Breast epithelium (tissue), 4 donors: Measurements from ENCODE around the gene IAH1. TPM values are rescaled to one million over a fixed set of nuclear protein-coding genes. Genes with fewer than 3 reads are reported as not detected.

ENCODE experiments used
- DNase-seq, 2 donors: peaks; one replicate each; pipeline ENCODE4 v3.0.0-alpha.2; 2019; ENCODE audit warnings: low spot score in 2 of 2
- H3K27ac ChIP-seq, 2 donors: fragments of 200-600 bp; sonication (generic) in 1 of 2; one replicate each; pipeline ENCODE4 v1.5.1; 2016 to 2019; ENCODE audit warnings: mild to moderate bottlenecking in 1 of 2
- H3K27me3 ChIP-seq, 2 donors: fragments of 200-600 bp; sonication (generic) in 1 of 2; one replicate each; pipeline versions ENCODE4 v1.5.1 to v1.6.0; 2017 to 2019; ENCODE audit warnings: control low read depth in 1 of 2, mild to moderate bottlenecking in 1 of 2
- H3K36me3 ChIP-seq: fragments of 200-600 bp; one replicate; pipeline ENCODE4 v1.5.1; 2019
- H3K4me1 ChIP-seq, 2 donors: fragments of 200-600 bp; sonication (generic); one replicate each; pipeline ENCODE4 v1.5.1; 2016 to 2019; ENCODE audit warnings: control low read depth in 1 of 2
- H3K4me3 ChIP-seq, 3 donors: fragments of 200-600 bp; sonication (generic); 1 replicate in 2 of 3; 2 replicates in 1 of 3; pipeline ENCODE4 v1.5.1; 2016 to 2019; ENCODE audit warnings: mild to moderate bottlenecking in 3 of 3, moderate library complexity in 2 of 3
- H3K9me3 ChIP-seq, 2 donors: fragments of 200-600 bp; sonication (generic) in 1 of 2; one replicate each; pipeline ENCODE4 v1.5.1; 2016 to 2019; ENCODE audit warnings: control low read depth in 1 of 2
- CTCF ChIP-seq, 3 donors: fragments of 450-650 bp; IDR thresholded peaks; one replicate each; pipeline ENCODE4 v1.5.1; 2016 to 2017; ENCODE audit warnings: antibody characterized with exemption in 3 of 3, mild to moderate bottlenecking in 3 of 3, moderate library complexity in 3 of 3
- POLR2A ChIP-seq: fragments of 450-650 bp; IDR thresholded peaks from one replicate; pipeline ENCODE4 v1.6.1; 2016; ENCODE audit warnings: antibody characterized with exemption, mild to moderate bottlenecking, moderate library complexity
- POLR2AphosphoS5 ChIP-seq, 3 donors: sonication (generic); formaldehyde crosslinking; IDR thresholded peaks; one replicate each; pipeline ENCODE4 v1.6.1; 2017; ENCODE audit warnings: antibody characterized with exemption in 3 of 3
- intact Hi-C: fragments of 100-400 bp; cut with DNase I; formaldehyde crosslinking; loops from one replicate; pipeline ENCODE4 v1.15.1; 2023; ENCODE audit warnings: low total_unique reads
- total RNA-seq, 3 donors: library from RNA; depleted of rRNA; stranded (reverse); fragments of >200 nt; gene quantifications; one replicate each; pipeline ENCODE4 v1.1.0, GENCODE V29; 2016

The IAH1 gene
- total RNA-seq, 3 donors from 2014 or later = 39.5 to 84.7 (median 54.7) TPM

- H3K36me3 ChIP-seq = peaks cover 5% of the 10 kb centered on the region
- no peak for TF ChIP-seq CTCF (IDR thresholded peaks at IDR 0.05)
- TF ChIP-seq POLR2A = no peak
- no peak for TF ChIP-seq POLR2AphosphoS5 (IDR thresholded peaks at IDR 0.05)
- intact Hi-C loops = no loop called here
Observed at GRCh38 chr2:9517118-9517782, 42.9 kb downstream of the IAH1 start.

GRCh38 chr2:9518163-9518562 lies 43.8 kb downstream of the IAH1 start:
- Histone ChIP-seq H3K36me3 (peaks cover 5% of the 10 kb centered on the region), H3K9me3 (no peaks in the 10 kb centered on the region), H3K4me3 (no peak overlapping the region), H3K27ac (no peak overlapping the region), H3K4me1 (no peaks in the 10 kb centered on the region), H3K27me3 (no peaks in the 10 kb centered on the region)
- intact Hi-C loops = no loop called here
- TF ChIP-seq POLR2AphosphoS5 (IDR thresholded peaks at IDR 0.05) = no peak
- no peak for TF ChIP-seq CTCF (IDR thresholded peaks at IDR 0.05)
- no peak for TF ChIP-seq POLR2A
- no peak for DNase-seq

More at GRCh38 chr2:9517118-9517782, 42.9 kb downstream of the IAH1 start:
- Histone ChIP-seq H3K27ac (no peak overlapping the region), H3K9me3 (no peaks in the 10 kb centered on the region), H3K4me1 (no peaks in the 10 kb centered on the region), H3K27me3 (no peaks in the 10 kb centered on the region), H3K4me3 (no peak overlapping the region)
- no peak for DNase-seq

GRCh38 chr2:9518780-9519179 lies 44.4 kb downstream of the IAH1 start:
- no peaks in the 10 kb centered on the region for H3K9me3 ChIP-seq
- DNase-seq = no peak
- no peaks in the 10 kb centered on the region for H3K4me1 ChIP-seq
- intact Hi-C loops = no loop called here
- H3K27ac ChIP-seq = no peak overlapping the region
- no peak for TF ChIP-seq POLR2AphosphoS5 (IDR thresholded peaks at IDR 0.05)
- TF ChIP-seq CTCF (IDR thresholded peaks at IDR 0.05) = no peak
- no peak for TF ChIP-seq POLR2A
- H3K4me3 ChIP-seq = no peak overlapping the region
- peaks cover 5% of the 10 kb centered on the region for H3K36me3 ChIP-seq
- no peaks in the 10 kb centered on the region for H3K27me3 ChIP-seq

- DNase-seq = no peak
Observed at GRCh38 chr2:9519250-9519649, 44.9 kb downstream of the IAH1 start.

More at GRCh38 chr2:9519250-9519649, 44.9 kb downstream of the IAH1 start:
- Histone ChIP-seq H3K36me3 (peaks cover 5% of the 10 kb centered on the region), H3K9me3 (no peaks in the 10 kb centered on the region), H3K27ac (no peak overlapping the region), H3K27me3 (no peaks in the 10 kb centered on the region), H3K4me3 (no peak overlapping the region), H3K4me1 (no peaks in the 10 kb centered on the region)
- no peak for TF ChIP-seq POLR2A
- TF ChIP-seq CTCF (IDR thresholded peaks at IDR 0.05) = no peak
- TF ChIP-seq POLR2AphosphoS5 (IDR thresholded peaks at IDR 0.05) = no peak
- intact Hi-C loops = no loop called here
